D721Med (cell line): ENCODE data around the gene KIF7.

ENCODE experiments used
- DNase-seq: peaks from one replicate; pipeline ENCODE4 v3.0.0; 2011; ENCODE audit warnings: low spot score; ENCODE audit not compliant: insufficient read length
- FAIRE-seq: peaks from 2 replicates; lab custom pipeline; 2011; peaks lifted over from hg19 to GRCh38; lab: Jason Lieb, UNC
- TF ChIP-seq, protein P1 (sequence below): IDR thresholded peaks from 2 replicates; pipeline ENCODE4 v1.5.1; 2012; ENCODE audit warnings: mild to moderate bottlenecking, control low read depth; ENCODE audit not compliant: insufficient read depth; ENCODE audit errors: missing control alignments

Gene KIF7

DNA sequence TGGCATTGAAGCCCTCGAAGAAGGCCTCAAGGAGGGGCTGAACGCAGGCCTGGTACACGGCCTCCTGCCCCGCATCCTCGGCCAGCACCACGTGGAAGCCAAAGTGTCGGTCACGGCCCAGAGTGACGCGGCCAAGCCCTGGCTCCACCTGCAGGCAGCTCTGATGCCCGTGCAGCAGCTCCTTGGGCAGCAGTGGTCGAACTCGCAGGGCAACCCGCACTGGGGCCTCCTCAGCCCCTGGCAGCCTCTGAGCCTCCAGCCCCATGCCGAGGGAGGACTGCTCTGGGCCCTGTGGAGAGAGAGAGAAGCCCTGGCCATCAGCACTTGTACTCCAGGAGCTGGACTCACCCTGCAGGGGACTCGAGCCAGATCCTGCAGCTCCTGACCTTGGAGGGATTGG, 2.6 kb downstream of the KIF7 start:
- no peak for DNase-seq
- TF ChIP-seq, protein P1, sequence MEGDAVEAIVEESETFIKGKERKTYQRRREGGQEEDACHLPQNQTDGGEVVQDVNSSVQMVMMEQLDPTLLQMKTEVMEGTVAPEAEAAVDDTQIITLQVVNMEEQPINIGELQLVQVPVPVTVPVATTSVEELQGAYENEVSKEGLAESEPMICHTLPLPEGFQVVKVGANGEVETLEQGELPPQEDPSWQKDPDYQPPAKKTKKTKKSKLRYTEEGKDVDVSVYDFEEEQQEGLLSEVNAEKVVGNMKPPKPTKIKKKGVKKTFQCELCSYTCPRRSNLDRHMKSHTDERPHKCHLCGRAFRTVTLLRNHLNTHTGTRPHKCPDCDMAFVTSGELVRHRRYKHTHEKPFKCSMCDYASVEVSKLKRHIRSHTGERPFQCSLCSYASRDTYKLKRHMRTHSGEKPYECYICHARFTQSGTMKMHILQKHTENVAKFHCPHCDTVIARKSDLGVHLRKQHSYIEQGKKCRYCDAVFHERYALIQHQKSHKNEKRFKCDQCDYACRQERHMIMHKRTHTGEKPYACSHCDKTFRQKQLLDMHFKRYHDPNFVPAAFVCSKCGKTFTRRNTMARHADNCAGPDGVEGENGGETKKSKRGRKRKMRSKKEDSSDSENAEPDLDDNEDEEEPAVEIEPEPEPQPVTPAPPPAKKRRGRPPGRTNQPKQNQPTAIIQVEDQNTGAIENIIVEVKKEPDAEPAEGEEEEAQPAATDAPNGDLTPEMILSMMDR, result no peak
- FAIRE-seq, result no peak

DNA sequence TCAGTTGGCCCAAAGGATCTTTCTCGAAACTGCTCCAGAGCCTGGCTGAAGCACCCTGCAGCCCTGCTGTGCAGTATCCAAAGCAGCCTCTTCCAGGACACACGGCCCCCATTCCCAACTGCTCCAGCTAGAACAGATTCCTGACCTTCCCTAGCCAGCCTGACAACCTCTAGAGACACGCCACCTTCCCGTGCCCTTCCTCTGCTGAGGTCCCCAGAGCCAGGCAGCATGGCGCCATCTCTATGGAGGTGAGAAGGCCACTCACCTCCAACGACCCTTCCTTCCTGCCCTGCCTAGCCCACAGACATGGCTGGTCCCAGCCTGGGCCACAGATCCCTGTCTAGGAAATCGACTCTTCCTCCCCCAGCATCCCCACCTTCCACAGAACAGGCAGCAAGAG, 3.1 kb downstream of the KIF7 start:
- TF ChIP-seq, protein P1, result no peak
- DNase-seq (no peak), FAIRE-seq (no peak)

DNA sequence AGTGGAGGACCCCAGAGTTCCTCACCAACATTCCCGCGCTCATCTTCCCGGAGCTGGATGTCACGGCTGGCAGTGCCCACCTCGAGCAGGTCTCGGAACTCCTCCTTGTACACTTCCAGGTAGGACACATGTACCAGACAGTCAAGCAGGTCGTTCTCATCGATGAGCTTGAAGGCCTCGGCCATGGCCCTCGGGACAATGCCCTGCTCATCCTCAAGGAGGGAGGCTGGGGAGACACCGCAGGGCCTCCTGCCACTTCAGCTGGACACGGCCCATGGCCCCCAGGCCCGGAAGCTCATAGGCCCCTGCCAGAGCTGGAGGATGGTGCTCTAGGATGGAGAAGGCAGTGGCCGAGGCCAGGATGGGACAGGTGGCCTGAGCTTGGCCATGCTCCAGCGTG, 5.6 kb downstream of the KIF7 start:
- FAIRE-seq (no peak), DNase-seq (no peak)
- TF ChIP-seq, protein P1, result no peak

DNA sequence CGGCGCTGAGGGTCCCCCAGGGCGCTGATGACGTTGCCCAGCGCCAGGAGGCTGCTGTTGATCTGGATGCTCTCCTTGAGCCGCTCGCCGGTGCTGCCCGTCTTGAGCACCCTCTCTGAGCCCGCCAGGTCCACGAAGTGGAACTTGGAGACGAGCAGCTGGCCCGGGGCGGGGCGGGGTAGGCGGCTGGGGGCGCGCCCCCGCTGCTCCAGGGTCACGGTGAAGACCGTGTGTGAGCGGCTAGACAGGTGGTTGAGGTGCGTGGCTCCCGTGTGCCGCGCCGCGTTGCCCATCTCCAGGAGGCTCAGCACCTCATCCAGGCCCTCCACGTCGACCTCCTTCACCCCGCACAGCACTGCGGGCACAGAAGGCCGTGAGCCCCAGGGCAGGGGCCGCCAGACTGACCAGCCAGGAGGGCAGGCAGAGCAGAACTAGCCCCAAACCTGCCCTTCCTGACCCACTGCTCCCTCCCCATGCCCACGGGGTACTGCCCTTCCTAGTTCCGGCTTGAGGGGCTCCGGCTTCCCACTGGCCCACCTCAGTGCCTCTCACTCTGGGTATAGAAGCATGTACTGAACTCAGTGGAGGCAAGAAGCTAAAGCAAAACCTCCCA, 6.1 kb downstream of the KIF7 start:
- TF ChIP-seq, protein P1, result no peak
- DNase-seq (no peak), FAIRE-seq (no peak)

DNA sequence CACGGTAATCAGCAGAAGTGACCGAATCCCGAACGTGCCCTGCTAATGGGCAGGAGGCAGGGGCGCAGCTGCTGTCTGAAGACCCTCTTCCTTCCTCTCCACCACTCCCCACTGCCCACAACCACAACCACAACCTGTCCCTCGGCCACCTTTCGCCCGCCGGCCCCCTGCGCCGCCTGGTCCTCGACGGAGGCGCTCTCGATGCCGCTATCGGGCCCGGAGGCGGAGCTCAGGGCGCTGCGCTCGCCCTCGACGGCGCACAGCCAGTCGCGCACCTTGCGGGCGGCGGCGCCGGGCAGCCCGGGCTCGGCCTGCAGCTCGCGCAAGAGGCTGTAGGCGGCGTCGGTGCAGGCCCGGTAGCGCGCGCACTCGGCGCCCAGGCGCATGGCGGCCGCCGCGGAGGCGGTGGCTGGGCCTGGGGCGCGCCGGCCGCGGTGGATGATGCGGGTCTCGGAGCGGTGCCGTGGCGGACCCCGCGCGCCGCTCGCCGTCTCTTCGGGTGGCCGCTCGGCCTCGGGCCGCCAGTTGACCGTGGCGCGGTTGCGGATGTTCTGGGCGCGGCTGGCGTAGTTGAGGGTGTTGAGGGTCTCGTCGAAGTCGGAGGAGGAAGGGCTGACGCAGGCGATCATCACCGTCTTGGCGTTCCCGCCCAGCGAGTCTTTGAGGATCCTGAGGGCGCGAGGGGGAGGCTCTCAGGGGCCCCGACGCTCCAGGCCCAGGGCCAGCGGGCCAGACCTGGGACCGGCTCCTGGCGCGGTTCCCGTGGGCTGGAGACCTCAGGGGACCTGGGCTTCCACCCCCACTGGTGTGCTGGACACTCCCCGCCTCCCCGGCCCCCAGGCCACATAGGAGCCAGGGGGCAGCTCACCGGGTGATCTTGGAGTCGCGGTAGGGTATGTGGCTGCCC, 6.9 kb downstream of the KIF7 start:
- TF ChIP-seq, protein P1, result no peak
- FAIRE-seq (no peak), DNase-seq (no peak)

DNA sequence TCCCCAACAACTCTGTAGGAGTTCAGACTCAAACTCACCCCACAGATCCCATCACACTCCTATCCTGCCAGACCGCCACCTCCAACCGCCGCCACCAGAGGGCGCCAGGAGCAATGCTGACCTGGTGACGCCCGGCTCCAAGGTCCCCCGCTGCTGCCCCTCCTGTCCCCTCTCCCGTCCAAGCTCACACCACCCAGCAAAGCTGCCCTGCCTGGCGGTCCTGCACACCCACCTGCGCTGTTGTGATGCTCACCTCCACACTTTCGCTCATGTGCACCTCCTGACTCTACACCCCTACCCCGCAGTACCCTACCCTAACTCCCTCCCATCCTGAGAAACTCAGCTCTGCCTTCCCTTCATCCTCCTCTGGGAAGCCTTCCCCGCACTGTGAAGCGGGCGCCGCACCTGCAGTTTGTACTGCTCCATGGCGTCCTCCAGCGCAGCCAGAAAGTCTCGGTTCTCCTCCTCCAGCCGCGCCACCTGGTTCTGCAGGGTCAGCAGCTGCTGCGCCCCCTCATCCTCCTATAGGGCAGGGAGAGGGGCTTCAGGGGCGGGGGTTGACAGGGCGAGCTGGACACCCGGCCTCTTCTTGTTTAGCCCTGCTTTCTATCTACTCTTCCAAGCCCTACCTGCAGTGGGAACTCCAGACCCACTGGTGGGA, 7.9 kb downstream of the KIF7 start:
- peak; percentile 92 for DNase-seq
- no peak for FAIRE-seq

More for the DNA sequence above, 7.9 kb downstream of the KIF7 start:
- TF ChIP-seq, protein P1, result peak; percentile 73
